ENCODE data around the gene CCSER2.
A peak's percentile ranks its signal among the peaks of the same experiment; 100 is the strongest.

Gene CCSER2

GRCh38 chr10:84534168-84534567 lies 205.8 kb downstream of the CCSER2 start:
- in situ Hi-C loops (cut with HindIII; ENCODE audit: low sequenced_read_pairs), result no loop called here
- H3K4me3 ChIP-seq (ENCODE audit: low read depth, low read length), result no peak overlapping the region
- TF ChIP-seq CTCF (IDR thresholded peaks at IDR 0.05; ENCODE audit: low read depth, low read length, missing control alignments), result no peak
- no peak for DNase-seq (ENCODE audit: low read depth)

- in situ Hi-C loops (cut with HindIII; ENCODE audit: low sequenced_read_pairs), result no loop called here
- TF ChIP-seq CTCF (IDR thresholded peaks at IDR 0.05; ENCODE audit: low read depth, low read length, missing control alignments), result peak; percentile 58
- DNase-seq (ENCODE audit: low read depth), result peak; percentile 36
- H3K4me3 ChIP-seq (ENCODE audit: low read depth, low read length), result no peak overlapping the region
These were observed 209.1 kb downstream of the CCSER2 start for GRCh38 chr10:84537447-84537931.

- H3K4me3 ChIP-seq (ENCODE audit: low read depth, low read length), result no peak overlapping the region
- TF ChIP-seq CTCF (IDR thresholded peaks at IDR 0.05; ENCODE audit: low read depth, low read length, missing control alignments), result no peak
- DNase-seq (ENCODE audit: low read depth), result no peak
- in situ Hi-C loops (cut with HindIII; ENCODE audit: low sequenced_read_pairs), result no loop called here
These were observed 209.6 kb downstream of the CCSER2 start for GRCh38 chr10:84538036-84538435.

GRCh38 chr10:84539216-84539615 lies 210.8 kb downstream of the CCSER2 start:
- no peak for DNase-seq (ENCODE audit: low read depth)
- no peak for TF ChIP-seq CTCF (IDR thresholded peaks at IDR 0.05; ENCODE audit: low read depth, low read length, missing control alignments)
- H3K4me3 ChIP-seq (ENCODE audit: low read depth, low read length), result no peak overlapping the region
- in situ Hi-C loops (cut with HindIII; ENCODE audit: low sequenced_read_pairs), result no loop called here

- DNase-seq (ENCODE audit: low read depth), result peak; percentile 89
- TF ChIP-seq CTCF (IDR thresholded peaks at IDR 0.05; ENCODE audit: low read depth, low read length, missing control alignments), result no peak
- peak overlapping the region; percentile 44 for H3K4me3 ChIP-seq (ENCODE audit: low read depth, low read length)
- in situ Hi-C loops (cut with HindIII; ENCODE audit: low sequenced_read_pairs), result no loop called here
These were observed 211.7 kb downstream of the CCSER2 start for GRCh38 chr10:84540022-84540616.

GRCh38 chr10:84540617-84541288 lies 212.4 kb downstream of the CCSER2 start:
- in situ Hi-C loops (cut with HindIII; ENCODE audit: low sequenced_read_pairs), result no loop called here
- peak; percentile 81 for TF ChIP-seq CTCF (IDR thresholded peaks at IDR 0.05; ENCODE audit: low read depth, low read length, missing control alignments)
- H3K4me3 ChIP-seq (ENCODE audit: low read depth, low read length), result peak overlapping the region; percentile 44
- DNase-seq (ENCODE audit: low read depth), result peak; percentile 24

All from astrocyte of the cerebellum (primary cell).